Activated naive CD4-positive, alpha-beta T cell treated with anti-CD3 and anti-CD28 coated beads, Interleukin-2, amount 50 U/mL, for 24 hours (primary cell): Measurements from ENCODE around the gene GALNT17.

Experiments used
- H3K27ac Mint-ChIP-seq: one replicate; pipeline ENCODE4 v1.8.0; 2021; ENCODE audit warnings: mild to moderate bottlenecking, mixed read lengths
- H3K27me3 Mint-ChIP-seq: one replicate; pipeline ENCODE4 v1.8.0; 2021; ENCODE audit warnings: mixed read lengths
- H3K36me3 Mint-ChIP-seq: one replicate; pipeline ENCODE4 v1.8.0; 2021; ENCODE audit warnings: mixed read lengths
- H3K4me1 Mint-ChIP-seq: one replicate; pipeline ENCODE4 v1.8.0; 2021; ENCODE audit warnings: mixed read lengths
- H3K4me3 Mint-ChIP-seq: one replicate; pipeline ENCODE4 v1.8.0; 2021; ENCODE audit warnings: mild to moderate bottlenecking, mixed read lengths
- H3K9me3 Mint-ChIP-seq: one replicate; pipeline ENCODE4 v1.8.0; 2021; ENCODE audit warnings: mixed read lengths

The GALNT17 gene

GRCh38 chr7:71509381-71509780 lies 377.4 kb downstream of the GALNT17 start:
- H3K27me3 Mint-ChIP-seq: peaks cover 1% of the 10 kb centered on the region
- no peaks in the 10 kb centered on the region for H3K4me1 Mint-ChIP-seq
- no peaks in the 10 kb centered on the region for H3K36me3 Mint-ChIP-seq
- H3K4me3 Mint-ChIP-seq: no peak overlapping the region
- no peaks in the 10 kb centered on the region for H3K9me3 Mint-ChIP-seq
- no peak overlapping the region for H3K27ac Mint-ChIP-seq

- H3K27me3 Mint-ChIP-seq: peaks cover 1% of the 10 kb centered on the region
- H3K4me3 Mint-ChIP-seq: no peak overlapping the region
- peaks cover 5% of the 10 kb centered on the region for H3K9me3 Mint-ChIP-seq
- H3K27ac Mint-ChIP-seq: no peak overlapping the region
- no peaks in the 10 kb centered on the region for H3K4me1 Mint-ChIP-seq
- H3K36me3 Mint-ChIP-seq: no peaks in the 10 kb centered on the region
Measured at GRCh38 chr7:71511361-71511807, 379.4 kb downstream of the GALNT17 start.

DNA sequence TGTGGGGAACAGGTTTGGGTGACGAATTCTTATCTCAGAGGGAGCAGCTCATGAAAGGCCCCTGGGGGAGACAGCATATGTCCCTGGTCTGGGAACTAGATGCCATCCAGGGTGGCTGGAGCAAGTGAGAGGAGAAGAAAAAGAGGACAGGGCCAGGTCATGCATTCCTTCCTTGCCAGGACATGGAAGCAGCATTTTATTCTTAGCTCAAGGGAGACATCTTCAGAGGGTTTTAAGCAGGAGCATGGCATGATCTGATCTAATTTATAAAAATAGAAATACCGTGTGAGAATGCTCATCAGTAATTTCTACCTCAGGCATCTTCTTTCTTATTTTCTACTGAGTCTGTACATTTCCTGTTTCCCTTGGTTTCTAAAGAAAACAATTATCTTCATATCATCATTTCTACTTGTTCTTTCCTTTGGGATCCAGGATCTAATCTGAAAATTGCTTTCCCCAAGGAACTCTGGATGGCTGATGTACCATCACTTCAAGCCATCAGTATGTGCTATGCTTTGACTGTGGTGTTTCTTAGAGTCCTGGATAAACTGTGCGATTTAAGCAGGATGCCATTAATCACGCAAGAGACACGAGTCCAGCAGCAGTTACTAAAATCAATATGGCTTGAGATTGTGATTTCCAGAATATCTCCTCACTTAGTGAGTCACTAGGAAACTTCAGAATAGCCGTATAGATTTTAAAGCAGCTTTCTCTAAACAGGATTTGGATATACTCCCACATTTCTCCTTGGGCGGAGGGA lies 386.2 kb downstream of the GALNT17 start:
- H3K27me3 Mint-ChIP-seq: no peaks in the 10 kb centered on the region
- H3K27ac Mint-ChIP-seq: no peak overlapping the region
- peaks cover 5% of the 10 kb centered on the region for H3K9me3 Mint-ChIP-seq
- H3K36me3 Mint-ChIP-seq: no peaks in the 10 kb centered on the region
- no peaks in the 10 kb centered on the region for H3K4me1 Mint-ChIP-seq
- no peak overlapping the region for H3K4me3 Mint-ChIP-seq

- peaks cover 5% of the 10 kb centered on the region for H3K9me3 Mint-ChIP-seq
- H3K4me1 Mint-ChIP-seq: no peaks in the 10 kb centered on the region
- H3K27me3 Mint-ChIP-seq: no peaks in the 10 kb centered on the region
Measured at GRCh38 chr7:71518880-71519279, 386.9 kb downstream of the GALNT17 start.

DNA sequence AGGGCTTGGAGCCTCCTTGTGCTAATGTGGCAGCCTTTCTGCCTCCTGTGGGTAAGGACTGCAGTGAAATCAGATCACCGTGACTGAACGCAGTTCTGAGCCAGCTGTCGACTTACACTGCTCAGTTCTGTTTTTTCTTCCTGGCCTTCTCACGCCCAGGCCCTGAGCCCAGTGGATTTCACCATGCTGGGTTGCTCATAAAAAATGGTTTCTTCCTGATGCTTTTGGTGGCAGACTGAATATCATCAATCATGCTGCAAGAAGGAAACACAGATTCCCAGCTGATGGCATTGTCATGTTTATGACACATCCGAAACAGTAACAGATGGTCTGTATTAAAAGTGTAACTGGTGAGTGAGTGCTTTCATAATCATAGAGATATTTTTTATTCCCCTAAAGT lies 389.6 kb downstream of the GALNT17 start:
- no peaks in the 10 kb centered on the region for H3K27me3 Mint-ChIP-seq
- no peaks in the 10 kb centered on the region for H3K9me3 Mint-ChIP-seq
- H3K36me3 Mint-ChIP-seq: no peaks in the 10 kb centered on the region
- H3K4me3 Mint-ChIP-seq: no peak overlapping the region
- no peaks in the 10 kb centered on the region for H3K4me1 Mint-ChIP-seq
- no peak overlapping the region for H3K27ac Mint-ChIP-seq

More at GRCh38 chr7:71518880-71519279, 386.9 kb downstream of the GALNT17 start:
- H3K4me3 Mint-ChIP-seq: no peak overlapping the region
- H3K27ac Mint-ChIP-seq: no peak overlapping the region
- H3K36me3 Mint-ChIP-seq: no peaks in the 10 kb centered on the region

DNA sequence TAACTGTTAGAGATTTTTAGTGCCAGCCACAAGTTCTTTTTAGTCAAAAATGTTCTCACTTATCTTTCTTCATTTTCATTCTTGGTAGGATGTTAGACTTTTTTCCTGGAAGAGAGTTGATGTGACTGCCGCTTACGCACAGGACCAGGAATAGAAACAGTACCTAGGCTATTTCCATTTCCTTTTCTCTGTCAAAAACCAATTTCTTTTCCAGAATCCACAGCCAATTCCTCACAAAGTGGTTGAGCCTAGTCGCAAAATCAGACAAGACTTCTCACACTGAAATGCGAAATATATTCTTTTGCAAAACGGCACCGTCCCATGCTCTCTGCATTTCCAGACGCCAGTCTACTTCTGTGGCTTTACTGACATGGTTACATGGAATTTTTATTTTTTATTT lies 394.2 kb downstream of the GALNT17 start:
- no peaks in the 10 kb centered on the region for H3K4me1 Mint-ChIP-seq
- no peak overlapping the region for H3K4me3 Mint-ChIP-seq
- no peaks in the 10 kb centered on the region for H3K36me3 Mint-ChIP-seq
- no peak overlapping the region for H3K27ac Mint-ChIP-seq
- H3K27me3 Mint-ChIP-seq: no peaks in the 10 kb centered on the region
- no peaks in the 10 kb centered on the region for H3K9me3 Mint-ChIP-seq

GRCh38 chr7:71527213-71527612 lies 395.3 kb downstream of the GALNT17 start:
- no peak overlapping the region for H3K27ac Mint-ChIP-seq
- H3K27me3 Mint-ChIP-seq: no peaks in the 10 kb centered on the region
- H3K4me3 Mint-ChIP-seq: no peak overlapping the region
- H3K4me1 Mint-ChIP-seq: no peaks in the 10 kb centered on the region
- no peaks in the 10 kb centered on the region for H3K36me3 Mint-ChIP-seq
- no peaks in the 10 kb centered on the region for H3K9me3 Mint-ChIP-seq

- Mint-ChIP-seq H3K4me1 (no peaks in the 10 kb centered on the region), H3K36me3 (no peaks in the 10 kb centered on the region), H3K9me3 (peaks cover 16% of the 10 kb centered on the region), H3K27ac (no peak overlapping the region), H3K27me3 (no peaks in the 10 kb centered on the region), H3K4me3 (no peak overlapping the region)
Measured at GRCh38 chr7:71535616-71536015, 403.7 kb downstream of the GALNT17 start.

DNA sequence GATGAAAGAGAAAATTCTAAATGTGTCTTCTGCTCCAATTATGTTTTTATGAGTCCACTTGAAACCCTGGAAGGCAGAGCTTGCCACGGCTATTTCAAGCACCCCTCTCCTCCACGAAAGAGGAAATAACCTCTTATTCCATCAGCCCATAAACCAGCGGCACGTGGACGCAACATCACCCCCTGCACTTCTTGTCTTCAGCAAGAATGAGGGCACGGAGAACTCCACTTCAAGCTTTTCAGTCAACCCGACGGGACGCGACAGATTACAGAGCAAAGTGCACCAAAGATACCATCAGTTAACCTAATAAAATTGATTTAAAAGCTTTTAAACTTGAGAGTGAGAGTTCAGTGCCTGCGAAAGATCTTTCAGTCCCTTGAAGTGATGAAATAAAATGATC lies 406.3 kb downstream of the GALNT17 start:
- no peaks in the 10 kb centered on the region for H3K27me3 Mint-ChIP-seq
- no peaks in the 10 kb centered on the region for H3K36me3 Mint-ChIP-seq
- H3K4me1 Mint-ChIP-seq: no peaks in the 10 kb centered on the region
- no peak overlapping the region for H3K4me3 Mint-ChIP-seq
- H3K9me3 Mint-ChIP-seq: peaks cover 11% of the 10 kb centered on the region
- no peak overlapping the region for H3K27ac Mint-ChIP-seq

DNA sequence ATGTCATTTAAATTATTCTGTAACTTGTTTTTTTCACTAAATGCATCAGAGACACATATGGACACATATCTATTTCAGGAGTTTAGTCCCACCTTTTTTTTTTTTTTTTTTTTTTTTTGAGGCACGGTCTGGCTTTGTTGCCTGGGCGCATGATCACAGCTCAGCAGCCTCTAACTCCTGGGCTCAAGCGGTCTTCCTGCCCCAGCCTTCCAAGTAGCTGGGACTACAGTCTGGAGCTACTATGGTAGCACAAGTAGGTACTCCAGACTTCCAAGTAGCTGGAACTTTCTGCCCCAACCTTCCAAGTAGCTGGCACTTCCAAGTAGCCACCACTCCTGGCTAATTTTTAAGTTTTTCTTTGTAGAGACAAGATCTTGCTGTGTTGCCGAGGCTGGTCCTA lies 407.7 kb downstream of the GALNT17 start:
- Mint-ChIP-seq H3K4me3 (no peak overlapping the region), H3K9me3 (peaks cover 4% of the 10 kb centered on the region), H3K27ac (no peak overlapping the region), H3K27me3 (no peaks in the 10 kb centered on the region), H3K36me3 (no peaks in the 10 kb centered on the region), H3K4me1 (no peaks in the 10 kb centered on the region)

DNA sequence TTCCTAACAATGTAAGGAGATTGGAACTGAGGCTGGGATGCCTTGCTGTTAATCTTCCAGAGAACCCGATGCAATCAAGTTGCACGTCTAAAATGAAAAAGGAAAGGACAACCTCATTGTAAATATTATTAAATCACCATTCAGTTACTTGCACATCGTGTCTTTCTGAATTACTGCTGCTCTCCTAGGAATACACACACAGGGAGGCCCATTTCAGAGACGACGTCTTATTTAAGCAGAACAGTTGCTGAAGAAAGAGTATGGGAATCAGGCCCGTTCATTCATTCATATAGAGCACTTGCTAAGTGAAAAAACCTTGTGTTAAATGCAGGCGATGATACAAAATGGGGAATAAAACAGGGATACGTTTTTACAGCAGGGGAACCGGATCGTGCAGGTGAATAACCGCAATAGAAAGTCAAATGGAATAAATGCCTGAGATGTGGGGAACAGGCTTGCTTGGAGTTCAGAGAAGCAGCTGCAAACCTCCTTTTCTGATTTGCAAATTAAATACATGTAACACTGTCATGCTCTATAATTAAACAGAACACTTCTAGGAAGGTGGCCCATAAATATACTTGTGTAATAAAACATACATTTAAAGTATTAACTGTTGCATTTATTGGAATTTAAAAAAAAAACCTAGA lies 409.9 kb downstream of the GALNT17 start:
- Mint-ChIP-seq H3K27ac (no peak overlapping the region), H3K36me3 (no peaks in the 10 kb centered on the region), H3K4me3 (no peak overlapping the region), H3K4me1 (no peaks in the 10 kb centered on the region), H3K9me3 (peaks cover 4% of the 10 kb centered on the region), H3K27me3 (no peaks in the 10 kb centered on the region)

- no peaks in the 10 kb centered on the region for H3K36me3 Mint-ChIP-seq
- no peaks in the 10 kb centered on the region for H3K27me3 Mint-ChIP-seq
- H3K9me3 Mint-ChIP-seq: no peaks in the 10 kb centered on the region
- H3K4me3 Mint-ChIP-seq: no peak overlapping the region
- no peaks in the 10 kb centered on the region for H3K4me1 Mint-ChIP-seq
- H3K27ac Mint-ChIP-seq: no peak overlapping the region
Measured at GRCh38 chr7:71543396-71543795, 411.5 kb downstream of the GALNT17 start.

- H3K36me3 Mint-ChIP-seq: no peaks in the 10 kb centered on the region
- no peaks in the 10 kb centered on the region for H3K27me3 Mint-ChIP-seq
- no peak overlapping the region for H3K27ac Mint-ChIP-seq
- no peaks in the 10 kb centered on the region for H3K9me3 Mint-ChIP-seq
- H3K4me1 Mint-ChIP-seq: no peaks in the 10 kb centered on the region
- H3K4me3 Mint-ChIP-seq: no peak overlapping the region
Measured at GRCh38 chr7:71544816-71545215, 412.9 kb downstream of the GALNT17 start.

- H3K9me3 Mint-ChIP-seq: peaks cover 10% of the 10 kb centered on the region
- H3K27ac Mint-ChIP-seq: no peak overlapping the region
- no peak overlapping the region for H3K4me3 Mint-ChIP-seq
- H3K27me3 Mint-ChIP-seq: no peaks in the 10 kb centered on the region
- no peaks in the 10 kb centered on the region for H3K36me3 Mint-ChIP-seq
- no peaks in the 10 kb centered on the region for H3K4me1 Mint-ChIP-seq
Measured at GRCh38 chr7:71547426-71547825, 415.5 kb downstream of the GALNT17 start.

DNA sequence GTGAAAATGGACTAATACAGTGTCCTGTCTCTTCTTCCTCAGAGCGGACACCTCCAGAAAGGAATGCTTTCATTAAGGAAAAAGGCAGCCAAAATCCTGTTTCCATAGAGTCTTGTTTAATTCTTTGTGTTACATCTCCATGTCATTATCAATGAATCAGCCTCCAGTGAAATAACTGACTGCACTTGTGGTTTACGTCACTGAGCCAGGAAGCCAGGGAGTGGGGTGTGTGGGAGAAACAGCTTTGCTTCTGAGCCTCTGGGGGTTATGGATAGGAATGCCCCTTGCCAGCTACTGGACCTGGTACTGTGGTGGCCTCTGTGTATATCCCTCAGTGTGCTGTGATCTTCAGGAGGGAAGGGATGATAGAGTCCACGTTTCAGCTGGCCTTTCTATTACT lies 416.8 kb downstream of the GALNT17 start:
- Mint-ChIP-seq H3K9me3 (peaks cover 14% of the 10 kb centered on the region), H3K4me3 (no peak overlapping the region), H3K4me1 (no peaks in the 10 kb centered on the region), H3K27ac (no peak overlapping the region), H3K36me3 (no peaks in the 10 kb centered on the region), H3K27me3 (no peaks in the 10 kb centered on the region)

DNA sequence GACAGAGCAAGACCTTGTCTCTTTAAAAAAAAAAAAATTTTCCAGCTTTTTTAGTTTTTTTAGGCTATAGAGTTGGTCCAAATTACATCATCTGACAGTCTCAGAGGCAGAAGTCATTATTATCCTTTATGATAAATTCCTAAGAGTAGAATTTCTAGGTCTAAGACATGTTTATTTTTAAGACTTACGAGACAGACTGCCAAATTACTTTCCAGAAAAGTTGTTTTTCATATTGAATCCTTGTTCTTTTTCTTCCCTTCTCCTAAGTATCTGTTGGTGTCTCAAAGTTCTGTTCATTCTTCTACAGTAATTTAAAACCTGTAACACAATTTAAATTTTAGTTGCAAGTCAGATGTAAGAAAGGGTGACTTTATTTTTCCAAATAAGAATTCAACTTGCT lies 421.4 kb downstream of the GALNT17 start:
- Mint-ChIP-seq H3K4me1 (no peaks in the 10 kb centered on the region), H3K9me3 (peaks cover 20% of the 10 kb centered on the region), H3K27ac (no peak overlapping the region), H3K36me3 (no peaks in the 10 kb centered on the region), H3K4me3 (no peak overlapping the region), H3K27me3 (no peaks in the 10 kb centered on the region)
